ENCODE data around the gene RGPD5.
A peak's percentile ranks its signal among the peaks of the same experiment; 100 is the strongest.
"Not testable (repeated sequence)": the region's sequence is repeated elsewhere in the genome, so short reads cannot be mapped to it uniquely, and the experiment has no call there.

Gene RGPD5

GRCh38 chr2:109794074-109794737 lies at the start of gene RGPD5:
Gene RGPD5, plus strand, starts transcription at chr2:109794305. Its CDS starts 161 bp downstream, at chr2:109794466.
- peak in 1 of 2 experiments; percentile 5 for DNase-seq (ENCODE audit: low spot score in 2 of 2)
- H3K27me3 ChIP-seq (ENCODE audit: low read depth); H3K4me1 ChIP-seq; H3K9me3 ChIP-seq; in situ Hi-C loops (cut with MboI; ENCODE audit: low sequenced_read_pairs); H3K36me3 ChIP-seq (replicated peaks); H3K4me3 ChIP-seq: not testable (repeated sequence)

- in situ Hi-C loops (cut with MboI; ENCODE audit: low sequenced_read_pairs); H3K27me3 ChIP-seq (ENCODE audit: low read depth); H3K9me3 ChIP-seq; DNase-seq (ENCODE audit: low spot score in 2 of 2); H3K4me3 ChIP-seq; H3K4me1 ChIP-seq; H3K36me3 ChIP-seq (replicated peaks): not testable (repeated sequence)
Measured at GRCh38 chr2:109751572-109751971, 42.5 kb upstream of the RGPD5 start.

- DNase-seq (ENCODE audit: low spot score in 2 of 2); H3K9me3 ChIP-seq; H3K36me3 ChIP-seq (replicated peaks); in situ Hi-C loops (cut with MboI; ENCODE audit: low sequenced_read_pairs); H3K4me3 ChIP-seq; H3K4me1 ChIP-seq; H3K27me3 ChIP-seq (ENCODE audit: low read depth): not testable (repeated sequence)
Measured at GRCh38 chr2:109757163-109757824, 36.8 kb upstream of the RGPD5 start.

GRCh38 chr2:109760265-109761042 lies 33.7 kb upstream of the RGPD5 start:
- H3K4me3 ChIP-seq; in situ Hi-C loops (cut with MboI; ENCODE audit: low sequenced_read_pairs); H3K9me3 ChIP-seq; H3K36me3 ChIP-seq (replicated peaks); H3K27me3 ChIP-seq (ENCODE audit: low read depth); H3K4me1 ChIP-seq: not testable (repeated sequence)
- DNase-seq (ENCODE audit: low spot score in 2 of 2) = peak in 1 of 2 experiments; percentile 22

- in situ Hi-C loops (cut with MboI; ENCODE audit: low sequenced_read_pairs); H3K4me1 ChIP-seq; H3K4me3 ChIP-seq; DNase-seq (ENCODE audit: low spot score in 2 of 2); H3K27me3 ChIP-seq (ENCODE audit: low read depth); H3K9me3 ChIP-seq; H3K36me3 ChIP-seq (replicated peaks): not testable (repeated sequence)
Measured at GRCh38 chr2:109761043-109761454, 33.1 kb upstream of the RGPD5 start.

- H3K9me3 ChIP-seq; in situ Hi-C loops (cut with MboI; ENCODE audit: low sequenced_read_pairs); DNase-seq (ENCODE audit: low spot score in 2 of 2): not testable (repeated sequence)
Measured at GRCh38 chr2:109761976-109762375, 32.1 kb upstream of the RGPD5 start.

GRCh38 chr2:109766074-109766473 lies 28.0 kb upstream of the RGPD5 start:
- DNase-seq (ENCODE audit: low spot score in 2 of 2); H3K9me3 ChIP-seq; H3K4me3 ChIP-seq; in situ Hi-C loops (cut with MboI; ENCODE audit: low sequenced_read_pairs); H3K27me3 ChIP-seq (ENCODE audit: low read depth); H3K36me3 ChIP-seq (replicated peaks); H3K4me1 ChIP-seq: not testable (repeated sequence)

More at GRCh38 chr2:109761976-109762375, 32.1 kb upstream of the RGPD5 start:
- H3K4me3 ChIP-seq; H3K36me3 ChIP-seq (replicated peaks); H3K27me3 ChIP-seq (ENCODE audit: low read depth); H3K4me1 ChIP-seq: not testable (repeated sequence)

- H3K27me3 ChIP-seq (ENCODE audit: low read depth); H3K9me3 ChIP-seq; DNase-seq (ENCODE audit: low spot score in 2 of 2); H3K4me3 ChIP-seq; in situ Hi-C loops (cut with MboI; ENCODE audit: low sequenced_read_pairs); H3K36me3 ChIP-seq (replicated peaks); H3K4me1 ChIP-seq: not testable (repeated sequence)
Measured at GRCh38 chr2:109766886-109767578, 27.1 kb upstream of the RGPD5 start.

- H3K9me3 ChIP-seq; H3K4me3 ChIP-seq; H3K27me3 ChIP-seq (ENCODE audit: low read depth); DNase-seq (ENCODE audit: low spot score in 2 of 2); H3K4me1 ChIP-seq; H3K36me3 ChIP-seq (replicated peaks); in situ Hi-C loops (cut with MboI; ENCODE audit: low sequenced_read_pairs): not testable (repeated sequence)
Measured at GRCh38 chr2:109768934-109769333, 25.2 kb upstream of the RGPD5 start.

- H3K4me1 ChIP-seq; H3K27me3 ChIP-seq (ENCODE audit: low read depth); H3K9me3 ChIP-seq; H3K36me3 ChIP-seq (replicated peaks); in situ Hi-C loops (cut with MboI; ENCODE audit: low sequenced_read_pairs); DNase-seq (ENCODE audit: low spot score in 2 of 2); H3K4me3 ChIP-seq: not testable (repeated sequence)
Measured at GRCh38 chr2:109779118-109779517, 15.0 kb upstream of the RGPD5 start.

GRCh38 chr2:109781147-109781816 lies 12.8 kb upstream of the RGPD5 start:
- H3K4me3 ChIP-seq; H3K36me3 ChIP-seq (replicated peaks); H3K9me3 ChIP-seq; H3K27me3 ChIP-seq (ENCODE audit: low read depth); in situ Hi-C loops (cut with MboI; ENCODE audit: low sequenced_read_pairs); H3K4me1 ChIP-seq; DNase-seq (ENCODE audit: low spot score in 2 of 2): not testable (repeated sequence)

GRCh38 chr2:109782446-109782993 lies 11.6 kb upstream of the RGPD5 start:
- H3K36me3 ChIP-seq (replicated peaks); in situ Hi-C loops (cut with MboI; ENCODE audit: low sequenced_read_pairs); H3K9me3 ChIP-seq; H3K4me3 ChIP-seq; H3K27me3 ChIP-seq (ENCODE audit: low read depth); H3K4me1 ChIP-seq; DNase-seq (ENCODE audit: low spot score in 2 of 2): not testable (repeated sequence)
